Uterus (tissue), 2 donors: ENCODE data around the gene KLHDC4.

Experiments used
- CTCF ChIP-seq, 4 experiments: fragments of 200-600 bp in 2 of 4; fragments of 450-650 bp in 2 of 4; sonication (generic) in 2 of 4; IDR thresholded peaks; one replicate each; pipeline ENCODE4 v1.5.1; 2016 to 2019; ENCODE audit warnings: antibody characterized with exemption in 4 of 4, mild to moderate bottlenecking in 2 of 4, moderate library complexity in 1 of 4
- POLR2A ChIP-seq, 2 donors: fragments of 450-650 bp; IDR thresholded peaks; one replicate each; pipeline ENCODE4 v1.6.1; 2016; ENCODE audit warnings: antibody characterized with exemption in 2 of 2, mild to moderate bottlenecking in 1 of 2, moderate library complexity in 1 of 2

- TF ChIP-seq POLR2A (IDR thresholded peaks at IDR 0.05) (no peak), CTCF (IDR thresholded peaks at IDR 0.05) (no peak)
These were observed 42.6 kb downstream of the KLHDC4 start for GRCh38 chr16:87723226-87723623.
